AG08395 (cell line): Measurements from ENCODE around the gene TNRC6B.
"Not testable (repeated sequence)": the region's sequence is repeated elsewhere in the genome, so short reads cannot be mapped to it uniquely, and the experiment has no call there.

ENCODE experiments used
- DNase-seq: peaks from one replicate; pipeline ENCODE4 v3.0.0; 2012; ENCODE audit warnings: mixed read lengths, low spot score

TNRC6B gene

DNA sequence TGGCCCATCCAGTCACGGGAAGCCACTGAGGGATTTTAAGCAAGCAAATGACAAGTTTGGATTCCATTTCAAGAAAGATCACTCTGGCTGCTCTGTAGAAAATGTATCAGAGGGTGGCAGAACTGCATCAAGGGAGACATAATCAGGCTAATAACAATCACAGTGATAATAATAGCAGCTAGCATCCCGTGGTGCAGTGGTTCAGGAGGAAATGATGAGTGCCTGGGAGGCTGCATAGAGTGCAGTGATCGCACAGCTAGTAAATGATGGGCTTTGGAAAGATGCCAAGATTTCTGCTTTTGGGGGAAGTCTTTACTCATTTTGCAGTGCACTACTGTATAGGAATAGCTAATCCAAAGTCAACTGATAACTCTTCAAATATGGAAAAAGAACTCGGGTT lies 35.8 kb downstream of the TNRC6B start:
- DNase-seq = no peak

DNA sequence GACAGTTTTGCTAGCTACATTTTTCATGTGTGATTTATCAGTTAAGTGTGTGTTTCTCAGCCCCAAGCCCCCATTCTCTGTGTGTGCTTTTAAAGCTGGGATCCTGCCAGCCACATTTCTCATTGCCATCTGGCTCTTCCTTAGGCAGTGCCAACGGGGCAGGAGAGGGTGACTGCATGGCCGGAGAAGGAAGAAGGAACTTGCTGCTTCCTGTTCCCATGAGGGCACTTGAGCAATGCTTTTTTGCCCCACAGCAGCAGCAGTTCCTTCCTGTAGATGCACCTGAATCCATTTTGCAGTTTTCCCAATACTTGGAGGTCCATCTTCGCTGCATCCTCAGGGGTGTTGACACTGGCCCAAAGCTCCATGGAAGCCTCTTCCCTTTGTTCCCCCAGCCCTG lies 37.5 kb downstream of the TNRC6B start:
- no peak for DNase-seq

DNA sequence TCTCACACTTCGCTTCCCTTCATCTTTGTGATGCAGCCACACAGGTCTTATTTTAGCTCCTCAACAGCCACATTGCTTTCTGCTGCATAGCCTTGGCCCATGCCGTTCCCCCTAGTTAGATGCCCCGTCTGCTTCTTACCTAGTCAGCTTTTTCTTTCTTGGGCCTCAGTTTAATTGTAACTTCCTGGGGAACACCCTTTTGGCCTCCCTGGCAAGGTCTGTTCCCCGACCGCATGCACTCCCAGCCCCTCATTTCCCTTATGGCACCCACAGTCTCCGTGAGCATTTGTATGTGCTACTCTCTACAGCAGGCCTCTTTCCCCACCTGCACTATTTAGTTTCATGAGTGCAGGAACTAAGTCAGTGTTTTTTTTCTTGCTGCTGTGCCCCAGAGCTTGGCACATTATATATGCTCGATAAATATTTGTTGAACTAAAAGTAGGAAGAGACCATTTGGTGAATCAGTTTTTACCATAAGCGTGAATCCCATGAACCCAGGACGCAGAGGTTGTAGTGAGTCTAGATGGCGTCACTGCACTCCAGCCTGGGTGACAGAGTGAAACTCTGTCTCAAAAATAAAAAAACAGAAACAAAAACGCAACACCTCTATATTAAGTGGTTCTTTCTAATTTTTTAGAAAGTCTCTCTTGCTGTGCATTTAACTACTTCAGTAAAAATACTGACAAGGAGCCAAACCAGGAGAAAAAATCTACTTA lies 38.5 kb downstream of the TNRC6B start:
- DNase-seq = no peak

DNA sequence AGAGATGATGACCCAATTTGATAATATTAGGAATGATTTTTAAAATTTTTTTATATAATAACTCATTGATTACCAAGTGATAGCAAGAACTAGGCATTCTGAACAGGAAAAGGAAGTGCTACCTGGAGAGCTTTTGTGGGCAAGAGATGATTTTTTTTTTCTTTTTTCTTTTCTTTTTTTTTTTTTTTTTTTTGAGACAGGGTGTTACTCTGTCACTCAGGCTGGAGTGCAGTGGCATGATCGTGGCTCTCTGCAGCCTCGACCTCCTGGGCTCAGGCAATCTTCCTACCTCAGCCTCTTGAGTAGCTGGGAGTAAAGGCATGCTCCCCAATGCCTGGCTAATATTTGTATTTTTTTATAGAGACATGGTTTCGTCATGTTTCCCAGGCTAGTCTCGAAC lies 40.4 kb downstream of the TNRC6B start:
- DNase-seq = no peak

DNA sequence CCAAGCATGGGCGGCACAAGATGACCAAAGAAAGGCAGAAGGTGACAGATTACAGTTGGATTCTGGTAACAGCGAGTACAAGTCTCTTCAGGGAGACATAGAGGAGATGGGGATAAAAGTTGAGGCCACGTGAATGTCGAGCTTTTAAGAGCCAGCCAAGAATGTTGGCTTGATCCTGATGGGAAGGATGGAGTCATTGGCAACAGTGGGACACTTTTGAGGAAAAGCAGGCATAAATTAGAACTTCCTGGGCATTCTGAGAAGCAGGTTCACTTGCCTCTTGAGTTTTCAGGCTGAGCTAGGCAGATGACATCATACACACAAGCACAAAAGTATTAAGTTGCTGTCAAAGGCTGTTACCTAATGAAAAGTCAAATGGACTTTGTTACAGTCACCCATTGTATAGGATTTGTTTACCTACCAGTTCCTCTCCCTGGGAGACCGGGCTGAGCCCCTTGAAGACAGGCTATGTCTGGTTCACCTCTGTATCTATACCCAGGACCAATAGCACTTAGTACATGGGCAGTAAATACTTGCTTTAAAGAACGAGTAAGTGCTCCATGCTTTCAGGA lies 41.1 kb downstream of the TNRC6B start:
- DNase-seq = no peak

DNA sequence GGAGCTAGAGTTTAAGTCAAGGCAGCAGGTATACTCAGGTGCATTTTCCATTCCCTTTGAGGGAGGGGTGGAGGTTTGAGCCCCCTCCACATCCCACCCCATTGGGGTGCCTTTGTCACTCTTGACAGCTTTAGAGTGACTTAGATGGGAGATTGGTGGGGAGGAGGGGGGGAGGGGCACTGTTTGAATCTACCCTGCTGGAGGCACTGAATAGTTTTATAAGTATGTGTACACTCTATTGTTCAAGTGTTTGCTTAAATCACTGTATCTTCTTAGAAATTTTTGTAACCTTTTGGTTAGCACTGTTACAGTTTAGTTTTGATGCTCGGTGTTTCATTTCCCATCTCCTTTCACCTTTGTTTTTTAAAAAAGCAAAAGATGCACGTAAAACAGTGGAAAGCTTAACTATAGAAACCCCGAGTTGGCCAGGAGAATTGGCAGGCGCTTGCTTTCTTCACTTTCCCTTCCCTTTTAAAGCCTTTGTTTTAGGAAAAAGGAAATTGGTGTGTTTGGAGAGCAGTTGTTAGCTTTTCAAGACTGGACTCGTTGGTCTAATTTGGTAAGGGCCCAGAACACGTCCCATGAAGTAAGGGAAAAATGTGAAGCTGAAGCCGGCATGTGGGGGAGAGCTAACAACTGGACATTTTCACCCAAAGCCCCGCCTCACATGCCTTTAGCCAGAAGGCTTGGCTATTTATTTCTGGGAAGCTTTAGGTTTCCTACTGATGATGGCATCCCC lies 42.8 kb downstream of the TNRC6B start:
- DNase-seq = no peak

DNA sequence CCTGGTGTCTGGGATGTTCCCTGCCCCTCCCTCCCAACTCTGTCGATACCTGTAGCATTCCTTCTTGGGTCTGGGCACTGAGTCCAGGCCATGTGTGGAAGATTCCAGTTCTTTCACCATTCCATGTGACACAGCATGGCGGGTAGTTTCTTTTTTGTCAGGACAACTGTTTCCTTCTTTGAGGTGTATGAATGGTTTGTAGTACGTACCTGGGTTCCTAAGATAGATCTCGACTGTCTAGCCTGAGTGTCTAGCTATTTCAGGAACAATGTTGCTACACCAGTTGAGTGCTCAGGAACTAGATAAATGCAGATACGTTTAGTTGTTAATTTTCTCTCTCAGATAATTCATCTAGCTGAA lies 43.3 kb downstream of the TNRC6B start:
- DNase-seq = no peak

DNA sequence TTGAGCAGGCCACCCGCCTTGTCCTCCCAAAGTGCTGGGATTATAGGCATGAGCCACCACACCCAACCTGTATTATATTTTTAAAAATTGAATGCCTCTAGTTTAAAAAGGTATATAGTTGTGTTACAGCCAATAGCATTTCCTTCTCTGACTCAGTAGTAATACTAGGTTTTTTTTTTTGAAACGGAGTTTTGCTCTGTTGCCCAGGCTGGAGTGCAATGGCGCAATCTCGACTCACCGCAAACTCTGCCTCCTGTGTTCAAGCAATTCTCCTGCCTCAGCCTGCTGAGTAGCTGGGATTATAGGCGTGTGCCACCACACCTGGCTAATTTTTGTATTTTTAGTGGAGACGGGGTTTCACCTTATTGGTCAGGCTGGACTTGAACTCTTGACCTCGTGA lies 45.3 kb downstream of the TNRC6B start:
- not testable (repeated sequence) for DNase-seq

DNA sequence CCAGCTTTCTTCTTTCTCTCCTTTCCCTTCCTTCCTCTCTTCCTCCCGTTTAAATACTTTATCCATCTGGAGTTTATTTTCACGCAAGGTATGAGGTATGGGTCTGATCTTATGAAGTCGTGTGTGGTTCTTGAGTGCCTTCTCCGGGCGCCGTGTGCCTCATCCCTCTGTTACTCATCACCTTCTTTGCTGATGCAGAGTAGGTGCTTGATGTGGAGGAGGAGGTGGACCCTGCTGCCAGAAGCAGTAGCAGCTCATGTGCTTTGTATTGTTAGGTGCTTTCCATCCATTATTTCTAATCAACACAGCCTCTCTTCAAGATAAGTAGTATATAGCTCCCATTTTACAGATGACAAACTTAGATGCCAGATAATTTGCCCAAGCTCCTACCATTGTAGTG lies 47.0 kb downstream of the TNRC6B start:
- no peak for DNase-seq

DNA sequence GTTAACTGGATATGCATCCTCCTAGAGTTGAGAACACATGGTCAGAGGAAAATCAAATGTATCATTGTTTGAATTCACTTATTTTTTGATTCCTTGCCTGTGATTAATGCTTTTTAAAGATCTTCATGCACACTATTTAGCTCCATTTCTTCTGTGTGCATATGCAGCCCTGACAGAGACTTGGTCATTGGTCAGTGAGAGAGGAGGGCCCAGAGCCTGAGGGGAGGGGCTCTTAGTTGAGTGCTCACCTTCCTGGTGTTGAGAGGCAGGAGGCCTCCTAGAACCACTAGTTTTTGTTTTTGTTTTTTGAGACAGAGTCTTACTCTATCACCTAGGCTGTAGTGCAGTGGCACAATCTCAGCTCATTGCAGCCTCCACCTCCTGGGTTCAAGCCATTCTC lies 48.9 kb downstream of the TNRC6B start:
- no peak for DNase-seq

DNA sequence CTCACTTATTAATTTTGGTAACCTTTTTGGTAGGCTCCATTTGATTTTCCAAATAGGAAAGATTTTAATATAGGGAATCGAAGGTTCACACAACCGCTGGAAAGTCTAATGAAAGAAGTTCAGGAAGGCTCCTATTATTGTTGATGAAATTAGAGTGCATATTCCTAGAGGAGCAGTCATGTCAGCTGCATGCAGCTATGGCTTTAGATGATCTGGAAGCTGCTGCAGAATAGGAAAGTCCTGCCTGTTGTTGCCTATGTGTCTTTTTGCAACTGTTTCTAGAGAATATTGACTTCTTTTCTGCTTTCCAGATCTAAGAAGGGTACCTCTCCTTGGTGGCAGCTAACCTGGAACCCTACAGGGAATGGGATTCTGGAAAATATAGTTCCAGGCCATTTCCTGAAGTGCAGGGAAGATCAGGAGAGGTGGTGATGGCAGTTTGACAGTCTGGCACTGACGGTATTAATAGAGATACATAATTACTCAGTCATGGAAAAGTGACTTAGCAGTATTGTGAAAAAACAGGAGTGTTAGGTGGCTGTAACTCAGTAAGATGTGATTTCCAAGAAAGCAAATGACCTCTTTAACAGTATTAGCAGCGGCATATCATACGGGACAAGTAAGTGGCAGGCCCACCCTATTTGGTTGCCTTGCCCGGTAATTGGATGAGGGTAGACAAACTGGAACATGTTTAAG lies 54.0 kb downstream of the TNRC6B start:
- no peak for DNase-seq

DNA sequence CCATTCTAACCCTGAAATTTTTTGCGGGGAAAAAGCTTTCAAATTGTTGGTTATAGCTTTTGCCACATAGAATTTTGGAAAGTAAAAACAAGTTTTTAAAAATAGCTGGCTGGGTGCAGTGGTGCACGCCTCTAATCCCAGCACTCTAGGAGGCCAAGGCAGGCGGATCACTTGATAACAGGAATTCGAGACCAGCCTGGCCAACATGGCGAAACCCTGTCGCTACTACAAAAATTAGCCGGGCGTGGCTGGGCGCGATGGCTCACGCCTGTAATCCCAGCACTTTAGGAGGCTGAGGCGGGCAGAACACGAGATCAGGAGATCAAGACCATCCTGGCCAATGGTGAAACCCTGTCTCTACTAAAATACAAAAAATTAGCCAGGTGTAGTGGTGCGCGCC lies 54.9 kb downstream of the TNRC6B start:
- no peak for DNase-seq

DNA sequence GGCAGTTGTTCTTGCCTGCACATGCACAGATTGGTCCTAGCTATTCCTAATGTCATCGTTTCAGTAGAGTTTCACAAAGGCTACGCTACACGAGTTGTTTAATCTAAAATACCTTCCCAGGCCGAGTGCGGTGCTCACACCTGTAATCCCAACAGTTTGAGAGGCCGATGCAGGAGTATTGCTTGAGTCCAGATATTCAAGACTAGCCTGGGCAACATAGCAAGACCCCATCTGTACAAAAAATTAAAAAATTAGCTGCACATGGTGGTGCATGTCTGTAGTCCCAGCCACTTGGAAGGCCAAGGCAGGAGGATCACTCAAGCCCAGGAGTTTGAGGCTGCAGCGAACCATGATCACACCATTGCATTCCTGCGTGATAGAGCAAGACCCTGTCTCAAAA lies 56.2 kb downstream of the TNRC6B start:
- DNase-seq = no peak

DNA sequence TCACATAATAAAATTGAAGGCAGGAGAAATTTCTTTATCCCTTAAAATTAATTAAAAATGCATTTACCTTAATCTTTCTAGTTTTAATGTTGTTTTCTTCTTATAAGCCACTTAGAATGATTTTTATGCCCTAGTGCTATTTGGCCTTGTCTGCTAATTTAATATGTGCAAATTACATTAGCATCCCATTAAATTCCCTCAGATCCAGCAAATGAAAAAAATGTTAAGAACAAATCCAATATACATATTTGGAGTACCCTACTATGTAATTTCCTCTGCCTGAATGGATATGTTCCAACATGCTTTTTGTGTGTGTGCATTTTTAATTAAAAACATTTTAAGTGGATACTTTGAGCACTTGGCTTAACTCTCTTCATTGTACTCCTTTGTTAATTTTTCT lies 56.9 kb downstream of the TNRC6B start:
- DNase-seq = no peak

DNA sequence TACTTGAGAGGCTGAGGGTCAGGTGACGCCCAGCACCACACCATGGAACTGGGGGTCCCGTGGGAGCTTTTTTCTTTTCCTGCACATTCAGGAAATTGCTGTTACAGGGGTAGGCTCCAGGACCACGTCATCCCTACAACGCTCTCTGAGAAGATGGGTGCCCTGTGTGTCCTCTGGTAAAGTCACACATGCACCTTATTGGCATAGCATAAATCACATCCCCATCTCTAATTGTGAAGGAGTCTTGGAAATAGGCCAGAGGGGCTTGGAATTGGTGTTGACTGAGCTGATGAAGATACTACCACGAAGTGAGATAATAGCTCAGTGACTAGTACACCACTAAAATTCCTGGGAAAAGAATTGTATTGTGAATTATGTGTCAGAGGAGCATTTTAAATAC lies 57.6 kb downstream of the TNRC6B start:
- DNase-seq = peak; percentile 25

DNA sequence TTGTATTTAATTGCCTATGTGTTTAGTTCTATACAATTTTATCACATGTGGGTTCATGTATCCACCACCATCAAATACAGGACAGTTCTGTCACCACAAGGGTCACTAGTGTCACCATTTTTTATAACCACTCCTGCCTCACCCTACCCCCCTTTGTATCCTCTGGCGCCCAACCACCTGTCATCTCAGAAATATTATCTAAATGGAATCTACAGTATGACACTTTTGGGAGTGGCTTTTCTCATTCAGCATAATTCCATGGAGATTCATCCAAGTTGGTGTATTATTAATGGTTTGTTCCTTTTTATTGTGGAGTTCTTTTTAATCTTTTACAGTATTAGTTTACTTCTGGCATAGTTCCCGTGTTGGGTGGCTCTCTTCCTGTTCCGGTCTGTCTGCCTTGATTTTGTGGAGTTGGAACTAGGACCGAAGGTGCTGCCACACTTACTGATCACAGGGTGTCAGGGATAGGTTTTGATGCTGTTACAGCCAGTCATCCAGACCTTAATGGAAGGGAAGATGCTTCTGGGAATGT lies 58.5 kb downstream of the TNRC6B start:
- DNase-seq = no peak

DNA sequence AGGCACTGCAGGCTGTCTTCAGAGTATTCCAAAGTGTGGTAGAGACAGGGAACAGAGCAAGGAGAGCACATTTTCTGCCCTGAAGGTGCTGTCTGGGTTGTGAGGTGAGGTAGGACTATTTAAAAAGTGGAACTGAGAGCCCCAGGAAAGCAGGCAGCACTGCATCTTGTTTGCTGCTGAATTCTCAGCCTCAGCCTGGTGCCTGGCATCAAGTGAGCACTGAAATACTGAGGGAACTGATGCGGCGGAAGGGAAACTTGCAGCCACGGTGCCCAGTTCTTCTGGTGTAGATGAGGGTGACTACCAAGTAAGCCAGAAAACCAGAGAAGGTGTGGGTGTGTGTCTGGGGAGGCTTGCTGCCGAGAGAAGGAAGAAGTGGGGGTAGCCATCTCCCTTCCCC lies 59.5 kb downstream of the TNRC6B start:
- no peak for DNase-seq

DNA sequence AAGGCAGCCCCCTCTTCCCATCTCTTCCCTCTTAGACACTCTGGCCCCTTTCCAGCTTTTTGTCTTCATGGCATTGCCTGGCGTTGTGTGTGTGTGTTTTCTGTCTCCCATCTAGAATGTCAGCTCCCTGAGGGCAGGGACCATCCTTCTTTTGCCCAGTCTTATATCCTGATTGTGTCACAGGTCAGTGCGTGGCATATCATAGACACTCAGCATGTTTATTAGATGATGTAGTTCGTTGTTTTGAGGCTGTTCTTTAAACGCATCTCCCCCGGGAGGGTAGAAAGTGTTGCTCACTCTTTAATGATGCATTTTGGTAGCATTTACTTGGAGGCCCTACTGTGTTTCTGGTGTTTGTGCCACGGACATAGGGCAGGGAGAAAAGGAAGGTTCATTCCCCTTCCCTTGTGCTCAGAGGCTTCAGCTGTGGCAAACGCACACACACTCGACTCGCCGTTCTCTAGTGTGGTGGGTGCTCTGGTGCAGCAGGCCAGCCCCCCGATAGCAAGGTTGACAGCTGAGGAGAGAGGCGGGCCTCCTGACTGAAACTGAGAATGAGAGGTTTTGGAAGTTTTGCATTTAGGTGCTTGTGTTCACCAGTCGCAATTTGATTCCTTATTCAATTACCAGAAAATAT lies 60.2 kb downstream of the TNRC6B start:
- no peak for DNase-seq

DNA sequence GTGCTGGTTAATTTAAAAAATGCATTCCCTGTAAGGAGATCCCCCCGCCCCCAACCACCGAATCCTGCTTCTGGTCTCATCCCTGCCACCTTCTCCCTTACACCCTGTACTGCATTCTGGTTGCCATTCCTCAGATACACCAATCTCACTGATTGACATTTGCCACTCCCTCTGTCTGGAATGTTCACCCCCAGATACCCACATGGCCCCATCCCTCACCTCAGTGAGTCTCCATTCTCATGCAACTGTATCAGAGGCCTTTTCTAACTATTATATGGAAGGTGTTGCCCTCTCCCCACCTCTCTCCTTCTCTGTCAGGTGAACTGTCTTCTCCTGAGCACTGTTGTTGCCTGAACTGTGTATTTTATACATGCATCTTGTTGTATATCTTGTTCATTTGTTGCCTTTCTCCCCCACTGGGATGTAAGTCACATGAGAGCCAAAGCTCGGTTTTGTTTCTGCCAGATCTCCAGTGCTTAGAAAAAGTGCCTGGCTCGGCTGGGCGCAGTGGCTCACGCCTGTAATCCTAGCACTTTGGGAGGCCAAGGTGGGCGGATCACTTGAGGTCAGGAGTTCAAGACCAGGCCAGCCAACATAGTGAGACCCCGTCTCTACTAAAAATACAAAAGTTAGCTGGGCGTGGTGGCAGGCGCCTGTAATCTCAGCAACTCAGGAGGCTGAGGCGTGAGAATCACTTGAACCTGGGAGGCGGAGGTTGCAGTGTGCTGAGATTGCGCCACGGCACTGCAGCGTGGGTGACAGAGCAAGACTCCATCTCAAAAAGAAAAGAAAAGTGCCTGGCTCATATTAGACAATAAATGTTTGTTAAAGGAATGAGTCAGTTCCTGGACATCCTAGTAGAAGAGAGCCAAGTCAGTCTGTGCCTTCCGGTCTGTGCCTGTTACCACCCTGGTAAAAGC lies 61.0 kb downstream of the TNRC6B start:
- DNase-seq = peak; percentile 69

DNA sequence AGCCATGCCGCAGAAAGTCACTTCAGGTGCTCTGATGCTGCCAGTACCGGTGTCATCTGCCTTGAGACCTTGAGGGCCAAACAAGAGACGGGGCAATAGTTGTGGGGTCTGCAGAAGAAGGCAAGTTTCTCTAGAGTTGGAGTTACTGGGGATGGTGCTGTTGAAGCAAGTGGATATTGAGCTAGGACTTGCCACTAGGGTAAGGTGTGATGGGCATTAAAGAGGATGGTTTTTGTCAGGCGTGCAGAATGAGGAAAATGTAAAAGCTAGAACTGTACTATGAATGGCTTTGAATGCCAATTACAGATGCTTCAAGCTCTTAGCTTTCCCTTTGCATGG lies 61.6 kb downstream of the TNRC6B start:
- no peak for DNase-seq

DNA sequence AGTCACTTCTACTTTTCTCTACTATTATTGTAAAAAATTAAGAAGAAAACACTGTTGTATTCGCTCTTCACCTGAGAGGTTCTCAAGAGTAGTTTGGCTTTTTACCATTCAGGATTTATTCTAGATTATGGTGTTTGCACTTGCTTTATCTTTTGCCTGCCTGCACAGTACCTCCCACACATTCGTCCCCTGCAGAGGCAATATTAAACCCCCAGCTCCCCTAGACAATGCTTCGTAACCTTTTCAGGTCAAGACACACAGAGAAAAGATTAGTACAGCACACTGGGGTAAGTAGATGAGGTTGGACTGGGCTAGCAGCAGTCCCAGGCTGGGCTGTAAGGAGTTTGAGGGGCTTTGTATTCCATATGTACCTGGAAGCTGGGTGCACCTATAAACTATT lies 62.4 kb downstream of the TNRC6B start:
- DNase-seq = no peak
